ENCODE results near the gene SORCS3.

DNA sequence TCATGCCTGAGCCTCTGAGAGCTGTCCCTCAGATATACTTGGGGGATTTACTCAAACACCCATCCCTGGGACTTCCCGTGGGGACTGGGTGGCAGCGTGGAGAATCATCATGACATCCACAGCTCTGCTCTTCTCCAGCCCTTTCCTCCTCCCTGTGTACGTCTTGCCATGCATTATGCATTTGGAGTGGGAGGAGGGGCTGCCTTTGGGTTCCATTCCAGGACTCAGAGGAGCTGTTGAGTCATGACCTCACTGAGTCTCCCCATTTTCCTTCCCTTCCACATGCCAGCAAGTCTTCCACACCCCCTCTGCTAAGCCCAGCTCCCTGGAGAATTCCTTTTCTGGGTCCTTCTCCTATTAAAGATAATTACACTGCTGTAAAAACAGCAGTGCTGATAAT, 480.7 kb downstream of the SORCS3 start:
- TF ChIP-seq, protein P1, sequence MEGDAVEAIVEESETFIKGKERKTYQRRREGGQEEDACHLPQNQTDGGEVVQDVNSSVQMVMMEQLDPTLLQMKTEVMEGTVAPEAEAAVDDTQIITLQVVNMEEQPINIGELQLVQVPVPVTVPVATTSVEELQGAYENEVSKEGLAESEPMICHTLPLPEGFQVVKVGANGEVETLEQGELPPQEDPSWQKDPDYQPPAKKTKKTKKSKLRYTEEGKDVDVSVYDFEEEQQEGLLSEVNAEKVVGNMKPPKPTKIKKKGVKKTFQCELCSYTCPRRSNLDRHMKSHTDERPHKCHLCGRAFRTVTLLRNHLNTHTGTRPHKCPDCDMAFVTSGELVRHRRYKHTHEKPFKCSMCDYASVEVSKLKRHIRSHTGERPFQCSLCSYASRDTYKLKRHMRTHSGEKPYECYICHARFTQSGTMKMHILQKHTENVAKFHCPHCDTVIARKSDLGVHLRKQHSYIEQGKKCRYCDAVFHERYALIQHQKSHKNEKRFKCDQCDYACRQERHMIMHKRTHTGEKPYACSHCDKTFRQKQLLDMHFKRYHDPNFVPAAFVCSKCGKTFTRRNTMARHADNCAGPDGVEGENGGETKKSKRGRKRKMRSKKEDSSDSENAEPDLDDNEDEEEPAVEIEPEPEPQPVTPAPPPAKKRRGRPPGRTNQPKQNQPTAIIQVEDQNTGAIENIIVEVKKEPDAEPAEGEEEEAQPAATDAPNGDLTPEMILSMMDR (IDR thresholded peaks at IDR 0.05; ENCODE audit: insufficient read depth, low read length), result no peak
- TF ChIP-seq GABPA (IDR thresholded peaks at IDR 0.05; ENCODE audit: low read depth), result no peak
- no peak for TF ChIP-seq SPI1 (IDR thresholded peaks at IDR 0.05; ENCODE audit: borderline replicate concordance, low read depth)

Data from HL-60 (cell line).